Body of pancreas (tissue), 4 donors: Measurements from ENCODE around the gene TFPI.

Source experiments
- CTCF ChIP-seq, 7 experiments: fragments of 450-650 bp in 4 of 7; fragments of 200-600 bp in 3 of 7; sonication (generic) in 3 of 7; IDR thresholded peaks; one replicate each; pipeline ENCODE4 v1.5.1; 2016 to 2019; ENCODE audit warnings: antibody characterized with exemption in 7 of 7
- POLR2A ChIP-seq, 3 donors: fragments of 450-650 bp; IDR thresholded peaks; one replicate each; pipeline ENCODE4 v1.6.1; 2016; ENCODE audit warnings: antibody characterized with exemption in 3 of 3, mild to moderate bottlenecking in 2 of 3

- TF ChIP-seq POLR2A (IDR thresholded peaks at IDR 0.05) (no peak), CTCF (IDR thresholded peaks at IDR 0.05) (peak; percentile 76 to 97 (median 91))
These were observed 54.2 kb downstream of the TFPI start for GRCh38 chr2:187499941-187500532.
